ENCODE measurements around the gene CAMK1D. TPM values are rescaled to one million over a fixed set of nuclear protein-coding genes. Genes with fewer than 3 reads are reported as not detected.

CAMK1D gene
- total RNA-seq, 6 experiments from 2014 or later: 5.3 to 10.8 (median 9.5) TPM

- Histone ChIP-seq H3K27me3 (no peaks in the 10 kb centered on the region), H3K36me3 (no peaks in the 10 kb centered on the region), H3K9me3 (no peaks in the 10 kb centered on the region), H3K27ac (no peak overlapping the region), H3K4me1 (no peaks in the 10 kb centered on the region), H3K4me3 (no peak overlapping the region)
- TF ChIP-seq, protein P1, sequence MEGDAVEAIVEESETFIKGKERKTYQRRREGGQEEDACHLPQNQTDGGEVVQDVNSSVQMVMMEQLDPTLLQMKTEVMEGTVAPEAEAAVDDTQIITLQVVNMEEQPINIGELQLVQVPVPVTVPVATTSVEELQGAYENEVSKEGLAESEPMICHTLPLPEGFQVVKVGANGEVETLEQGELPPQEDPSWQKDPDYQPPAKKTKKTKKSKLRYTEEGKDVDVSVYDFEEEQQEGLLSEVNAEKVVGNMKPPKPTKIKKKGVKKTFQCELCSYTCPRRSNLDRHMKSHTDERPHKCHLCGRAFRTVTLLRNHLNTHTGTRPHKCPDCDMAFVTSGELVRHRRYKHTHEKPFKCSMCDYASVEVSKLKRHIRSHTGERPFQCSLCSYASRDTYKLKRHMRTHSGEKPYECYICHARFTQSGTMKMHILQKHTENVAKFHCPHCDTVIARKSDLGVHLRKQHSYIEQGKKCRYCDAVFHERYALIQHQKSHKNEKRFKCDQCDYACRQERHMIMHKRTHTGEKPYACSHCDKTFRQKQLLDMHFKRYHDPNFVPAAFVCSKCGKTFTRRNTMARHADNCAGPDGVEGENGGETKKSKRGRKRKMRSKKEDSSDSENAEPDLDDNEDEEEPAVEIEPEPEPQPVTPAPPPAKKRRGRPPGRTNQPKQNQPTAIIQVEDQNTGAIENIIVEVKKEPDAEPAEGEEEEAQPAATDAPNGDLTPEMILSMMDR (IDR thresholded peaks at IDR 0.05): no peak
- TF ChIP-seq POLR2A (IDR thresholded peaks at IDR 0.05): no peak
- intact Hi-C loops (cut with DNase I): no loop called here
- no peak for DNase-seq
- WGBS (ENCODE audit: insufficient coverage, low coverage, low lambda C conversion rate, missing lambda C conversion rate): 81% methylated on average over 5 of the region's 5 CpGs
- no peak for ATAC-seq
Measured at GRCh38 chr10:12556039-12556438, 206.7 kb downstream of the CAMK1D start.

DNA sequence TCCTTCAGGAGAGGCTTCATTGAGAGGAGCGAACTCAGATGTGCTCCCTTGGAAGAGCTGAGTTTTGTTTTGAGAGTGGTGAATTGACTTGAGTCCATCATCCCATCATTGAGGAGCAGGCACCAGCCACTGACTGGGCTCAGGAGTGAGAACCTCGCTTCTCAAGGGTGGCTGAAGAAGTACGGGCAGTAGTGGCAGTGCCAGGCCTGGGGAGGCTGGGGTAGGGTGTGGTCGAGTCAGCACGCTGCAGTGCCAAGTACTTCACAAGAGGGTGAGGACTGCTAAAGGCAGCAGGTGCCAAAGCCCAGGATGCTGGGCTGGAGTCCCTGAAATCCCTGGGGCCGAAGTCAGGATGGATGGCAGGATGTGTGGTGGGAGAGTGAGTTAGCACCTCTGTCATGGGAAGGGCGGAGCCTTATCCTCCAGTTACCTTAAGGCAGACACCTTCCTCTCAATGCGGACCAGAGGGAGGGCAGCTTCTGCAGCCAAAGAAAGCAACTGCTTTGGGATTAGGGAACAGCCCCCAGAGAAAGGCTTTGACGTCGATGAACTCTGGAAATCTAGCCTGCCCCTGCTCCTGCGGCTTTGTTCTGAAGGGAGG is 210.3 kb downstream of the CAMK1D start:
- 57% methylated on average over 3 of the region's 11 CpGs for WGBS (ENCODE audit: insufficient coverage, low coverage, low lambda C conversion rate, missing lambda C conversion rate)
- Histone ChIP-seq H3K27me3 (no peaks in the 10 kb centered on the region), H3K36me3 (no peaks in the 10 kb centered on the region), H3K4me3 (no peak overlapping the region), H3K4me1 (no peaks in the 10 kb centered on the region), H3K27ac (no peak overlapping the region), H3K9me3 (no peaks in the 10 kb centered on the region)
- intact Hi-C loops (cut with DNase I): no loop called here
- ATAC-seq: no peak
- TF ChIP-seq, protein P1 (IDR thresholded peaks at IDR 0.05): no peak
- TF ChIP-seq POLR2A (IDR thresholded peaks at IDR 0.05): no peak
- DNase-seq: no peak

DNA sequence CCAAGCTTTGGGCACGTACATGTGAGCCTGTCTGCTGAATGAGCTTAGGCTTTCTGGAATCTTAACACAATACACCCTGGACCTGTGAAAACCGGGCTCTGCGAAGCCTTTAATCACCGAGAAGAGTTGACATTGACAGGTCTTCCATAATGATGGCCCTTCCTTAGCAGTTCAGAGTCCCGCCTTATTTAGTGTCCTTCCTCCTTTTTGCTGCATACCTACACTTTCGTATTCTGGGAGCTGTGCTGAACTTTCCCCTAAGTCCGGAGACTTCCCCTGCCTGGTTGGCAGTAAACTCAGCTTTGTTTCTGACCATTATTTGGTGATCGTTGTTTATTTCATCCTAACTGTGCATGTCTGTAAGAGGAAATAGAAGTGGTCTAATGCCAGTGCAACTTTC is 212.0 kb downstream of the CAMK1D start:
- H3K36me3 ChIP-seq: no peaks in the 10 kb centered on the region
- no peaks in the 10 kb centered on the region for H3K9me3 ChIP-seq
- H3K4me1 ChIP-seq: no peaks in the 10 kb centered on the region
- TF ChIP-seq, protein P1 (IDR thresholded peaks at IDR 0.05): no peak
- no peak for TF ChIP-seq POLR2A (IDR thresholded peaks at IDR 0.05)
- H3K4me3 ChIP-seq: no peak overlapping the region
- intact Hi-C loops (cut with DNase I): no loop called here
- WGBS (ENCODE audit: insufficient coverage, low coverage, low lambda C conversion rate, missing lambda C conversion rate): 69% methylated on average over 7 of the region's 8 CpGs
- DNase-seq (no peak), ATAC-seq (no peak)
- H3K27ac ChIP-seq: no peak overlapping the region
- H3K27me3 ChIP-seq: no peaks in the 10 kb centered on the region

GRCh38 chr10:12561720-12562119 is 212.4 kb downstream of the CAMK1D start:
- TF ChIP-seq, protein P1 (IDR thresholded peaks at IDR 0.05): no peak
- TF ChIP-seq POLR2A (IDR thresholded peaks at IDR 0.05): no peak
- no peaks in the 10 kb centered on the region for H3K27me3 ChIP-seq
- no peaks in the 10 kb centered on the region for H3K9me3 ChIP-seq
- H3K4me3 ChIP-seq: no peak overlapping the region
- ATAC-seq (no peak), DNase-seq (no peak)
- no peak overlapping the region for H3K27ac ChIP-seq
- intact Hi-C loops (cut with DNase I): no loop called here
- H3K36me3 ChIP-seq: no peaks in the 10 kb centered on the region
- no peaks in the 10 kb centered on the region for H3K4me1 ChIP-seq

DNA sequence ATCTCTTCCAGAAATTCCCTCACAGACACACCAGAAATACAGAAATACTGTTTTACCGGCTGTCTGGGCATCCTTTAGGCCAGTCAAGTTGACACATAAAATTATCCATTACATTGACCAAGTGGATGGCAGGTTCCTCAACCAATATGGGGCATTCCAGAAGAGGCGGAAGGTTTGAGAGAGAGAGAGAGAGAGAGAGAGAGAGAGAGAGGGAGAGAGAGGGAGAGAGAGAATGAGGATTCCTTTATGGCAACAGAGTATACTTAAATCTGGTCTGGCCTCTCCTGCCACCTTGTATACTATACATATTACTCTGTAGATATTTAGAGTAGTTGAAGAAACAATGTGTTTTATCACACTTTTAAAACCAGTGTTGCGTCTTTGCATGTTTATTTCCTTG is 214.1 kb downstream of the CAMK1D start:
- H3K9me3 ChIP-seq: no peaks in the 10 kb centered on the region
- no peak overlapping the region for H3K27ac ChIP-seq
- no peaks in the 10 kb centered on the region for H3K36me3 ChIP-seq
- 89% methylated on average over 3 of the region's 3 CpGs for WGBS (ENCODE audit: insufficient coverage, low coverage, low lambda C conversion rate, missing lambda C conversion rate)
- H3K4me3 ChIP-seq: no peak overlapping the region
- intact Hi-C loops (cut with DNase I): no loop called here
- H3K4me1 ChIP-seq: no peaks in the 10 kb centered on the region
- no peak for ATAC-seq
- TF ChIP-seq, protein P1 (IDR thresholded peaks at IDR 0.05): no peak
- TF ChIP-seq POLR2A (IDR thresholded peaks at IDR 0.05): no peak
- no peaks in the 10 kb centered on the region for H3K27me3 ChIP-seq
- no peak for DNase-seq

All from right lobe of liver (tissue), 6 donors.